GM20431 (cell line): ENCODE results near the gene TP53I13.

Source experiments
- in situ Hi-C: fragments of 300-500 bp; cut with MseI, MboI; formaldehyde crosslinking; loops from one replicate; pipeline ENCODE4 v1.15.0; 2020; ENCODE audit warnings: low sequenced_read_pairs; ENCODE audit not compliant: unreplicated experiment

TP53I13 gene

DNA sequence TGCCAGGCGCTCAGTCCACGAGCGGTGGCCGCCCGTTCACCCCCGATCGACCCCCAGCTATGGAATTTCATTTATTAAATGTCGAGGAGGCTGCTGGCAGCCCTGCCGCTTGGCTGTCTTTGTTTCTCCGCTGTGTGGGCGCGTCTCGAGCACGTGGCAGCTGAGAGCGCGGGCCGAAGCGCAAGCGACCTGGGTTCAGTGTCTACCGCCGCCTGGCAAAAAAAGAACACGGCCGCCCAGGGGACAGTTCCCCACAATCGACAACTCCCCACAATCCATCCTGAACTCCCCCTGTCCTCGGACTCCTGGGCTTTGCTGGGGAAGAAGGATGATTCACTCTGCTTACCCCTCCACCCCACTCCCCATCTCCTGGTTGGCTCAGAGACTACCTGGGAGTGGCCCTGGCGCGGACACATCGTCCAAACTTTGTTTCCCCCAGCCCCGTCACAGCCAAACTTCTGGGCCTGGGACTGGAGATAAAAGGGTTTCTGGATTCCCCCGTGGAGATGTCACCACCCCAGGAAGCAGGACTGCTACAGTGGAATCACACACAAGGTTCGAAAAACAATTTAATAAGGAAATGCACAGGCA is 22.7 kb downstream of the TP53I13 start:
- in situ Hi-C loops: no loop called here

GRCh38 chr17:29591737-29592608 is 23.5 kb downstream of the TP53I13 start:
- in situ Hi-C loops: no loop called here

DNA sequence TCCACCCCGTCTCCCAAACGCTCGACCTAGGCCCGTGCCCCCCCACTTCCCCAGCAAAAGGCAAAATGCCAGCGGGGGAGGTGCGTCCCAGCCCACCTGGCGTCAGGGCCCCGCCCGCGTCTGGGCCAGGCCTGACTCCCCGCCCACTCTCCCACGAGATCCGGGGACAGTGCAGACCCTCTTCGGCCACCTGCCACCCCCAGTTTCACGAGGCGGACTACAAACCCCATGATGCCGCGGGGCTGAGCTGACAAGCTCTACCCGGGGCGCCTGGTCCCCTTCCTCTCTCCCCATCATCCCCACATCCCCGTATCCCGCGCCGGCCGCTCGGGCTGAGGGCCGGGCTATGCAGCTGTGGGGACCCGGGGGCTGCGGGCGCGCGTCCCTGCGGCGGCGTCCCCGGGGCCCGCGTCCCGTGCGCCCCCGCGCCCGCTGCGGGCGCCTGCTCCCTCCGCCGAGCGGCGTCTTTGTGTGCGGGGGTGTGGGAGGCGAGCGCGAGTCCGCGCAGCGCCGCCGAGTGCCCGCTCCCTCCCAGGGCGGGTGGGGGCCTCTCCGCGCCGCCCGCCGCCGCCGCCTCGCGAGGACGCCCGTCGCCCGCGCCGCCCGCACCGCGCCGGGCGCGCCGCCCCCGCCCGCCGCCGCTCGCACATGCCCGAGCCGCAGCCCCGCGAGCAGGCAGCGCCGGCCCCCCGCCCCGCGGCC is 24.5 kb downstream of the TP53I13 start, which contains the start of gene ANKRD13B:
Gene ANKRD13B (plus strand): TSS at position 283 of the 702 bp plus-strand sequence. CDS start 490 bp downstream, outside the sequence.
- in situ Hi-C loops: no loop called here

DNA sequence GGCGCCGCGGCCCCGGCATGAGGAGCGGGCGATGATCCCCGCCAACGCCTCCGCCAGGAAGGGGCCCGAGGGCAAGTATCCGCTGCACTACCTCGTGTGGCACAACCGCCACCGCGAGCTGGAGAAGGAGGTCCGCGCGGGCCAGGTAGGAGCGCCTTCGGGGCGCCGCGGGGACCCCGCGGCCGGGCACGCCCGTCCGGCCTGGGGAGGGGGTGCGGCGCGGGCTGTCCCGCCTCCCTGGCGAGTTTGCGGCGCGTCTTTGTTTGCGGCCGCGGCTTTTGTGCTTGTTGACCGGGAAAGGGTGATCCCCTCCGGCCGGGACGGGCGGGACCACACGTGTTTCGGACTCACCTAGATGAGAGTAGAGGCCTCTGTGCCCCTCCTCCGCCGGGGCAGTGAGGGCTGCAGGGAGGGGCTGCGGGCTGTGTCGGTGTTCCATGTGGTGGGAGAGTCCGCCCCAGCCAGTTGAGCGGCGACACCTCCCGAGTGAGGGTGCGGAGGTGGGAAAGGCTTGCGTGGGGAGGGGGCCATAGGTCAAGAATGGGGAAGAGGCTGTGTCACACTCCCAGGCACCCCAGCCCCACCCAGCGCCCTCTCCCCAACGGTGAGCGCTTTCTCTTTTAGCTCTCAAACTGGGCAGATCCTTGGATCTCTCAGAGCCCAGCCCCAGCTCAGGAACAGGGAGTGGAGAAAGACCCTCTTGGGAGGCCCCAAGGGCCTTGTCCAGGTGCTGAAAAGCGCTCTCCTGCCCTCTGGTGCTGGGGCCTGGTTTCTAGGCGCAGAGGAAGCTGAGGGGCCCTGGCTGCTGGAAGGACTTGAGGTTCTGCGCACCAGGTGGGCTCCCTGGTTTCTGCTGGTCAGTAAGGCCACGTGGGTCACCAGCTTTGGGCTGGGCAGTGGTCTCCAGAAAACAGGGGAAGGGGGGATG is 25.4 kb downstream of the TP53I13 start:
- in situ Hi-C loops: no loop called here

GRCh38 chr17:29594519-29595090 is 26.1 kb downstream of the TP53I13 start:
- in situ Hi-C loops: no loop called here

DNA sequence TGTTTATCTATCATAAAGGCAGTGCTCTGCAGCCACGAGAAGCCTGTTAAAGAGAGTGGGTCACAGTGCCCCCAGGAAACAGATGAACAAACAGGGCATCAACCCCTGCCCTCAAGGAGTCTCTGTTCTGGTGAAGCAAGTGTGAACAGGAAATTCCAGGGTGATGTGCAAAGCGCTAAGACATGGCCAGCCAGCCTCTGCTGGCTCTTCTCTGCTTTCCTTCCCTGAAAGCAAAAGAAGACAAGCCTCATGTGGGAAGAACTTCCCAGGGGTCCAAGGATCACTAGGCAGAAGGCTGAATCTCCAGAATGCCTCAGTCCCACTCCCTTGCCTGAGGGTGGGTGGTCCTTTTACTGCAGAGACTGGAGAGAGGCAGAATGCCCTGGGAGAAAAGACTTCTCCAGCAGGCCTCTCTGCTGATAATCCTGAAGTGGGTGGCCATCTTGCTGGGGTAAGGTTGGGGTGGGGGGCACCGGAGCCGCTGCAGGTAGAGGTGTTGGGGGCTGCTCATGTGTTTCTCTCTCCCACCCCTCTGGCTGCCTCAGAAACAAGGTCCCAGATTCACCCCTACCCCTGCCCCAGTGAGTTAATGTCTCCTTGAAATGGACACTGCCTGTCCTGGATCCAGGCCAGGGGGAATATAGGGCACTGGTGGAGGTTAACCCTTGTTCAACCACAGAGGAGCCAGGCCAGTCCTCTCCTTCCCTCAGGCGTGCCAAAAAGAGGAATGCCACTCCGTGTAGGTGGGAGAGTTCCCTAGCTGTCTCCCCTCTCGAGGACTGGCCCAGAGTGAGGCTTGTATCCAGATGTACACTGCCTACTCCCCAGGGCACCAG is 26.8 kb downstream of the TP53I13 start:
- in situ Hi-C loops: no loop called here

- in situ Hi-C loops: no loop called here
These were observed 27.7 kb downstream of the TP53I13 start for GRCh38 chr17:29595943-29596774.

DNA sequence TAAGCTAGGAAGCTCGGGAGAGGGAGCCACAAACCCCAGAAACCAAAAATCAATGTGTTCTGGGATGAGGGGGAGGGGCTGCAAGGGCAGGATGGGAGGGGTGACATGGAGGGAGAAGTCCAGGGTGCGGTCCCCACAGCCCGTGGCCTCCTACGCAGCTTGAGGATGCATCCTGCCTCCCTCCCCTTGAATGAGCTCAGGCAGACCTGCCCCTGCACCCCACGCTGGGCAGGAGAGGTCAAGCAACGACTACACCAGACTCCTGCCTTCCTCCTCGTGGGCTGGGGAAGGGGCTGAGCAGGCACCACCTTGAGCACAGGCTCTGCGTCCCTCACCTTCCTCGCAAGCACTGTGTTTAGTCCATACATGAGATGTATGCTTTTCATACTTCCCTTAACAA is 28.3 kb downstream of the TP53I13 start:
- in situ Hi-C loops: no loop called here

- in situ Hi-C loops: no loop called here
These were observed 29.1 kb downstream of the TP53I13 start for GRCh38 chr17:29597361-29598172.

DNA sequence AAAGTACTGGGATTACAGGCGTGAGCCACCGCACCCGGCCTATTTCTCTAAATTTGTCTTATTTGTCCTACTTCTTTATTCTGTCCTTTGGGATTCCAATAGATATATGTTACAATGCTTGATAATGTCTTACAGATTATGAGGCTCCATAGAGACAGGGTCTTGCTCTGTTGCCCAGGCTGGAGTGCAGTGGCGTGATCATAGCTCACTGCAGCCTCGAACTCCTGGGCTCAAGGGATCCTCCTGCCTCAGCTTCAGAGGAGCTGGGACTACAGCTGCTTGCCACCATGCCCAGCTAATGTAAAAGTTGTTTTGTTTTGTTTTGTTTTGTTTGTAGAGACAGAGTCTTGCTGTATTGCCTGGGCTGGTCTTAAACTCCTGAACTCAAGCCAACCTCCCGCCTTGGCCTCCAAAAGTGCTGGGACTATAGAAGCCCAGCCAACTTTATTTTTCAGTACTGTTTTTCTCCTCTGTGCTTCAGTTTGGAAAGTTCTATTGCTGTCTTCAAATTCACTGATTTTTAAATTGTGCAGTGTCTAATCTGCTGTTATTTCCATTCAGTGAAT is 34.7 kb downstream of the TP53I13 start:
- in situ Hi-C loops: no loop called here

DNA sequence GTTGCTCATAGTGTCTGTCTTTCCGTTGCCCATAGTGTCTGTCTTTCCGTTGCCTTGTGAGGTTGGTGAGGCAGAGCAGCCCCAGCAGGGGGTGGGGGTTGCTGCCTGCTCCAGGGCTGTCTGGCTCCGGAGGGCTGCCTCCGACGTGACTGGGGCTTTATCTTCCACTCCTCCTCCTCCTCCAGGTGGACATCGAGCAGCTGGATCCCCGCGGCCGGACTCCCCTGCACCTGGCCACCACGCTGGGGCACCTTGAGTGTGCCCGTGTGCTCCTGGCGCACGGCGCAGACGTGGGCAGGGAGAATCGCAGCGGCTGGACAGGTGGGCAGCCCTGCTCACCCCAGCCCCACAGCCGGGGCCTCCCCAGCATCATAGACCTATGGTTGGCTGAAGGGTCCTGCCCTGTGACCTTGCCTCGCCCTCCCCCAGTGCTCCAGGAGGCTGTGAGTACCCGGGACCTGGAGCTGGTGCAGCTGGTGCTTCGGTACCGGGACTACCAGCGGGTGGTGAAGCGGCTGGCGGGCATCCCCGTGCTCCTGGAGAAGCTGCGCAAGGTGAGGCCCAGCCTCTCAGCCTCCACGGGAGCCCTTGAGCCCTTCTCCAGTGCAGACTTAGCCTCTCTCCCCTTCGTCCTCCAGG is 39.2 kb downstream of the TP53I13 start:
- in situ Hi-C loops: no loop called here

GRCh38 chr17:29608986-29609385 is 40.5 kb downstream of the TP53I13 start:
- in situ Hi-C loops: no loop called here

- in situ Hi-C loops: no loop called here
These were observed 41.9 kb downstream of the TP53I13 start for GRCh38 chr17:29610395-29610794.

DNA sequence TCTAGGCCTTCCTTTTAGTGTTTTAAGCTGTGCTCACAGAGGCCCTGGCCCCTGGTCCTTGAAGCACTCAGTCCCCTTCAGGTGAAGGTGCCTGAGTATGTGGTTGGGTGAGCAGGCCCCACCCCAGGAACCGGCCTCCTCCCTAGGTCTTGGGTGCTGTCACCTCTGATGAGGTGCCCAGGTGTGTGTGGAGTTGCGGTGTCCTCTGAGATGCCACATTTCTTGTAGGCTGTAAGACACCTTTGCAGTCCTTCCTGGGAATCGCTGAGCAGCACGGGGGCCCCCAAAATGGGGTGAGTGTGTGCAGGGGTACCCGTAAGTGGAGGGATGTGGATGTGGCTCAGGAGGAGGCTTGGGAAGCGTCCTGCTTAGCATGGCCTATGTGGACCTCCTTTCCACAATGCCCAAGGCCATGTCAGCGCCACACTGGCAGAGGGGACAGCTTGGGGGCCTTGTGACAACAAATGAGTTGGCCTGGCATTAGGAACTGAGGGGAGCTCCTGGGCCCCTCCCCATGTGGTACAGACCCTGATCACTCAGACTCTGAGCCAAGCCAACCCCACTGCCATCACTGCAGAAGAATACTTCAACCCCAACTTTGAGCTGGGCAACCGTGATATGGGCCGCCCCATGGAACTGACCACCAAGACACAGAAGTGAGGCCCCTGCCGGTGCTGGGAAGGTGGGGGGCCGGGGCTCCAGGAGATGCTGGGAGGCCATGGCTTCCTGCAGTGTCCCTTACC is 43.0 kb downstream of the TP53I13 start:
- in situ Hi-C loops: no loop called here

DNA sequence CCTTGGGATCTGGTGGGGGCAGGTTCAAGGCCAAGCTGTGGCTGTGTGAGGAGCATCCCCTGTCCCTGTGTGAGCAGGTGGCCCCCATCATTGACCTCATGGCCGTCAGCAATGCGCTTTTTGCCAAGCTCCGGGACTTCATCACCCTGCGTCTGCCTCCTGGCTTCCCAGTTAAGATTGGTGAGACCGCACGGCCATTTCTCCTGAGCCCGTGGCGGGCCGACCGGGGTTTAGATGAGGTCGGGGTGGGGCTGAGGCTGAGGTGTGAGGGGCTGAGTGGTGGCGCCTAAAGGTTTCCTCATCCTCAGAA is 43.5 kb downstream of the TP53I13 start:
- in situ Hi-C loops: no loop called here
